Ramos (cell line): Measurements from ENCODE around the gene NR1I3.

ENCODE experiments used
- in situ Hi-C: fragments of 300-500 bp; cut with MboI; formaldehyde crosslinking; loops from one replicate; pipeline ENCODE4 v1.14.3; 2022; ENCODE audit warnings: low sequenced_read_pairs; ENCODE audit not compliant: unreplicated experiment

NR1I3 gene

DNA sequence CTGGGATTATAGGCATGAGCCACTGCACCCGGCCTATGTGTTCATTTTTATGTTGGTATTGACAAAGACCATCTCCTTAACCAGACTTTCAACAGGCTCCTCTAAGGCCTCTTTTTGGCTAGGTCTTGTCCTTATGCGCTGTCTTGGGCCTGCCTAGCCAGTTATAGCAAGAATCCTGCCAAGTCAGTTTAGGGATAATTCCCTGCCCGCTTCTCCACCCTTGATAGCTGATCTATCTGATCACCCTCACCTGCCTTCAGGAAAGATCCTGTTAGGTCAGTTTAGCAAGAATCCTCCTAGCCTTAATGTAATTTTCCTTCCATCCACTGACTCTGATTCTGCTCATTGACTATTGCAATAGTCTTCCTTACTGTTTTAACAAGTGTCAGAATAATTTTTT lies 58.3 kb downstream of the NR1I3 start:
- in situ Hi-C loops = no loop called here
